Lower leg skin (tissue), 4 donors: Measurements from ENCODE around the gene SCYGR1. TPM values are rescaled to one million over a fixed set of nuclear protein-coding genes. Genes with fewer than 3 reads are reported as not detected.
"Not testable (repeated sequence)": the region's sequence is repeated elsewhere in the genome, so short reads cannot be mapped to it uniquely, and the experiment has no call there.

ENCODE experiments used
- DNase-seq, 2 donors: peaks; one replicate each; pipeline ENCODE4 v3.0.0-alpha.2; 2019; ENCODE audit warnings: low spot score in 2 of 2
- H3K4me3 ChIP-seq: fragments of 200-600 bp; sonication (generic); 2 replicates; pipeline ENCODE4 v1.5.1; 2017; ENCODE audit warnings: mild to moderate bottlenecking, low read depth; ENCODE audit not compliant: poor library complexity, severe bottlenecking
- POLR2A ChIP-seq, 2 donors: fragments of 450-650 bp; IDR thresholded peaks; one replicate each; pipeline ENCODE4 v1.6.1; 2016 to 2017; ENCODE audit warnings: antibody characterized with exemption in 2 of 2, mild to moderate bottlenecking in 1 of 2, moderate library complexity in 1 of 2
- WGBS, 2 donors: methylation state at CpG; one replicate each; pipeline ENCODE4 v1.1.5; 2018; 5-methylcytosine and 5-hydroxymethylcytosine counted together
- intact Hi-C: fragments of 100-400 bp; cut with DNase I; formaldehyde crosslinking; loops from one replicate; pipeline ENCODE4 v1.15.0; 2023; ENCODE audit warnings: low total_unique reads
- total RNA-seq, 4 donors: library from RNA; depleted of rRNA; stranded (reverse); fragments of >200 nt; gene quantifications; one replicate each; pipeline ENCODE4 v1.1.0, GENCODE V29; 2016
- TF ChIP-seq, protein P1 (sequence below), 3 donors: fragments of 450-650 bp; IDR thresholded peaks; one replicate each; pipeline ENCODE4 v1.5.1; 2016; ENCODE audit warnings: antibody characterized with exemption in 3 of 3, mild to moderate bottlenecking in 3 of 3, moderate library complexity in 2 of 3

SCYGR1 gene
- total RNA-seq, 4 donors from 2014 or later = not detected

DNA sequence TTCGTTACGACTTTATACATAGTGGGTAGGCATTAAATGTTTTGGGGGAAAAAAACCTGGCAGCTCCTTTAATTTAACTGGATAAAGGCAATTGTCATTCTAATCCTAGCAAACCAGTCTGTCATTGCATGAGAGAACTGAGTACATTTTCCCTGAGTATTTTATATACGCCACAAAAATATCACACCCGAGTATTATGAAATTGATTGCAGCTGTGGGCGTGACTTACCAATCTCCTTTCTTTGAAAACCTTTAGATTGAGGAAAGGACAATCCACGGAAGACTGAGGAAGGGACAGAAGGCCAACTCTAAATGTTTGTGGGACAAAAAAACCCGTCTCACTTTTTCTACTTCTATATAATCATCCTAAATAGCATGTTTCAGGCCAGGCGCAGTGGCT lies 17.7 kb downstream of the SCYGR1 start:
- intact Hi-C loops = no loop called here
- no peak overlapping the region for H3K4me3 ChIP-seq
- TF ChIP-seq, protein P1, sequence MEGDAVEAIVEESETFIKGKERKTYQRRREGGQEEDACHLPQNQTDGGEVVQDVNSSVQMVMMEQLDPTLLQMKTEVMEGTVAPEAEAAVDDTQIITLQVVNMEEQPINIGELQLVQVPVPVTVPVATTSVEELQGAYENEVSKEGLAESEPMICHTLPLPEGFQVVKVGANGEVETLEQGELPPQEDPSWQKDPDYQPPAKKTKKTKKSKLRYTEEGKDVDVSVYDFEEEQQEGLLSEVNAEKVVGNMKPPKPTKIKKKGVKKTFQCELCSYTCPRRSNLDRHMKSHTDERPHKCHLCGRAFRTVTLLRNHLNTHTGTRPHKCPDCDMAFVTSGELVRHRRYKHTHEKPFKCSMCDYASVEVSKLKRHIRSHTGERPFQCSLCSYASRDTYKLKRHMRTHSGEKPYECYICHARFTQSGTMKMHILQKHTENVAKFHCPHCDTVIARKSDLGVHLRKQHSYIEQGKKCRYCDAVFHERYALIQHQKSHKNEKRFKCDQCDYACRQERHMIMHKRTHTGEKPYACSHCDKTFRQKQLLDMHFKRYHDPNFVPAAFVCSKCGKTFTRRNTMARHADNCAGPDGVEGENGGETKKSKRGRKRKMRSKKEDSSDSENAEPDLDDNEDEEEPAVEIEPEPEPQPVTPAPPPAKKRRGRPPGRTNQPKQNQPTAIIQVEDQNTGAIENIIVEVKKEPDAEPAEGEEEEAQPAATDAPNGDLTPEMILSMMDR (IDR thresholded peaks at IDR 0.05) = no peak
- TF ChIP-seq POLR2A (IDR thresholded peaks at IDR 0.05) = no peak
- DNase-seq = no peak
- 71 to 77% methylated on average over 8 of the region's 8 CpGs for WGBS, 2 donors

DNA sequence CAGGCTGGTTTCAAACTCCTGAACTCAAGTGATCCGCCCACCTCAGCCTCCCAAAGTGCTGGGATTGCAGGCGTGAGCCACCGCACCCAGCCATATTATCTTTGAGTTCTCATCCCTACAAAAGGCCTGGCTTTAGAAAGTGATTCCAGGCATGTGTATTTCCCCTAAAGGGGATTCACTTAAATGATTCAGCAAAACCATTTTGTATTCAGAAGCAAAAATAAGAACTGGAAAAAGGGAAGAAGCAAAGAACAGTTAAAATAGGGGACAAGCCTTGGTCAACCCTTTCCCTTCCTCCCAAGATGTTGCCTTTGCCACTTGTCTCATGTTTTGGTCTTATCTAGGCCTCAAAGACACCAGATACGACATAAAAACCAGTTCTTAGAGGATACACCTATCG lies 19.2 kb downstream of the SCYGR1 start:
- no peak for TF ChIP-seq POLR2A (IDR thresholded peaks at IDR 0.05)
- TF ChIP-seq, protein P1 (IDR thresholded peaks at IDR 0.05) = no peak
- no peak for DNase-seq
- WGBS, 2 donors = 88 to 90% methylated on average over 5 of the region's 5 CpGs
- no peak overlapping the region for H3K4me3 ChIP-seq
- intact Hi-C loops = no loop called here

- 87 to 94% methylated on average over 3 of the region's 3 CpGs for WGBS, 2 donors
- no peak for DNase-seq
- no peak for TF ChIP-seq POLR2A (IDR thresholded peaks at IDR 0.05)
- TF ChIP-seq, protein P1 (IDR thresholded peaks at IDR 0.05) = no peak
- intact Hi-C loops = no loop called here
- no peak overlapping the region for H3K4me3 ChIP-seq
These were observed 20.3 kb downstream of the SCYGR1 start for GRCh38 chr2:227367427-227367795.

GRCh38 chr2:227366769-227367426 lies 20.9 kb downstream of the SCYGR1 start:
- no peak overlapping the region for H3K4me3 ChIP-seq
- 50 to 60% methylated on average over 11 of the region's 11 CpGs for whole genome bisulfite sequencing, 2 donors
- intact Hi-C loops = no loop called here
- no peak for DNase-seq
- TF ChIP-seq, protein P1 (IDR thresholded peaks at IDR 0.05) = no peak
- TF ChIP-seq POLR2A (IDR thresholded peaks at IDR 0.05) = no peak

GRCh38 chr2:227365833-227366232 lies 21.9 kb downstream of the SCYGR1 start:
- DNase-seq = no peak
- 33 to 41% methylated on average over 3 of the region's 3 CpGs for WGBS, 2 donors
- H3K4me3 ChIP-seq = no peak overlapping the region
- TF ChIP-seq, protein P1 (IDR thresholded peaks at IDR 0.05) = no peak
- TF ChIP-seq POLR2A (IDR thresholded peaks at IDR 0.05) = no peak
- intact Hi-C loops = no loop called here

GRCh38 chr2:227364585-227365263 lies 23.0 kb downstream of the SCYGR1 start:
- WGBS, 2 donors = 86 to 87% methylated on average over 11 of the region's 11 CpGs
- intact Hi-C loops, DNase-seq, H3K4me3 ChIP-seq: not testable (repeated sequence)
